Transverse colon (tissue), 4 donors: ENCODE measurements around the gene PHLDA3. TPM values are rescaled to one million over a fixed set of nuclear protein-coding genes. Genes with fewer than 3 reads are reported as not detected.
A peak's percentile ranks its signal among the peaks of the same experiment; 100 is the strongest.

Experiments
- DNase-seq: peaks from one replicate; pipeline ENCODE4 v3.0.0-alpha.2; 2019
- H3K27ac ChIP-seq, 4 donors: fragments of 200-600 bp; sonication (generic); 2 replicates each; pipeline ENCODE4 v1.5.1; 2016 to 2018; ENCODE audit warnings: inconsistent platforms in 4 of 4
- H3K27me3 ChIP-seq: fragments of 200-600 bp; sonication (generic); 2 replicates; pipeline ENCODE4 v1.5.1; 2017; ENCODE audit warnings: inconsistent platforms
- H3K36me3 ChIP-seq, 4 donors: fragments of 200-600 bp; sonication (generic); 2 replicates each; pipeline ENCODE4 v1.5.1; 2017 to 2019; ENCODE audit warnings: inconsistent platforms in 4 of 4
- H3K4me1 ChIP-seq, 4 donors: fragments of 200-600 bp; sonication (generic); 2 replicates each; pipeline ENCODE4 v1.5.1; 2017 to 2020; ENCODE audit warnings: inconsistent platforms in 4 of 4
- H3K4me3 ChIP-seq, 4 donors: fragments of 200-600 bp; sonication (generic); 1 replicate in 1 of 4; 2 replicates in 3 of 4; pipeline versions ENCODE4 v1.5.1 to v1.6.1; 2017 to 2019; ENCODE audit warnings: inconsistent platforms in 4 of 4
- H3K9me3 ChIP-seq, 2 donors: fragments of 200-600 bp; sonication (generic); 2 replicates each; pipeline ENCODE4 v1.5.1; 2017 to 2019; ENCODE audit warnings: inconsistent platforms in 2 of 2
- CTCF ChIP-seq, 5 experiments: fragments of 200-600 bp in 3 of 5; fragments of 450-650 bp in 2 of 5; sonication (generic) in 3 of 5; IDR thresholded peaks; 1 replicate in 2 of 5; 2 replicates in 3 of 5; pipeline ENCODE4 v1.5.1; 2016 to 2017; ENCODE audit warnings: antibody characterized with exemption in 5 of 5, inconsistent platforms in 3 of 5, mild to moderate bottlenecking in 2 of 5, moderate library complexity in 1 of 5
- EP300 ChIP-seq: sonication (generic); formaldehyde crosslinking; IDR thresholded peaks from one replicate; pipeline ENCODE4 v1.6.1; 2017; ENCODE audit warnings: antibody characterized with exemption, low read depth
- POLR2A ChIP-seq: fragments of 450-650 bp; IDR thresholded peaks from one replicate; pipeline ENCODE4 v1.6.1; 2016; ENCODE audit warnings: antibody characterized with exemption, mild to moderate bottlenecking, moderate library complexity
- POLR2AphosphoS5 ChIP-seq, 3 donors: sonication (generic); formaldehyde crosslinking; IDR thresholded peaks; one replicate each; pipeline ENCODE4 v1.6.1; 2016; ENCODE audit warnings: antibody characterized with exemption in 3 of 3
- WGBS, 2 donors: methylation state at CpG; one replicate each; pipeline ENCODE4 v1.1.5; 2018; ENCODE audit warnings: low coverage in 1 of 2; 5-methylcytosine and 5-hydroxymethylcytosine counted together
- in situ Hi-C, 4 donors: fragments of 200-750 bp; cut with MboI; loops; one replicate each; pipeline versions ENCODE4 v1.15.0 to v1.15.1; 2017; ENCODE audit warnings: low sequenced_read_pairs in 3 of 4, low pct_ligation_motif_present in 1 of 4, low pct_unique_long_range_greater_than_20kb in 1 of 4
- intact Hi-C: fragments of 100-400 bp; cut with DNase I; formaldehyde crosslinking; loops from one replicate; pipeline ENCODE4 v1.15.1; 2023; ENCODE audit warnings: low total_unique reads
- total RNA-seq, 4 donors: library from RNA; depleted of rRNA; stranded (reverse); fragments of >200 nt; gene quantifications; one replicate each; pipeline ENCODE4 v1.1.0, GENCODE V29; 2016

PHLDA3 gene
- total RNA-seq, 4 donors from 2014 or later, result 19.4 to 47.6 (median 31.5) TPM

GRCh38 chr1:201471772-201472171 lies 2.8 kb upstream of the PHLDA3 start:
- Histone ChIP-seq H3K36me3 (no peaks in the 10 kb centered on the region), H3K27ac (no peak overlapping the region), H3K27me3 (peaks cover 26% of the 10 kb centered on the region), H3K4me1 (peaks cover 16 to 41% (median 25%) of the 10 kb centered on the region in 4 donors), H3K4me3 (no peak overlapping the region), H3K9me3 (no peaks in the 10 kb centered on the region)
- intact Hi-C loops, result no loop called here
- in situ Hi-C loops, result no loop called here
- 64% methylated on average over 3 of the region's 3 CpGs; no CpG with 5 or more reads in 1 of the 2 donors for WGBS, 2 donors
- no peak for TF ChIP-seq POLR2A
- TF ChIP-seq EP300, result no peak
- no peak for TF ChIP-seq CTCF (IDR thresholded peaks at IDR 0.05)
- TF ChIP-seq POLR2AphosphoS5 (IDR thresholded peaks at IDR 0.05), result no peak
- no peak for DNase-seq

GRCh38 chr1:201470581-201470980 lies 1.6 kb upstream of the PHLDA3 start:
- in situ Hi-C loops (no loop called here), intact Hi-C loops (no loop called here)
- H3K4me1 ChIP-seq, result peaks cover 19 to 46% (median 36%) of the 10 kb centered on the region in 4 donors
- no peak for DNase-seq
- H3K27me3 ChIP-seq, result peaks cover 26% of the 10 kb centered on the region
- TF ChIP-seq POLR2AphosphoS5 (IDR thresholded peaks at IDR 0.05) (no peak), CTCF (IDR thresholded peaks at IDR 0.05) (no peak), POLR2A (no peak), EP300 (no peak)
- WGBS, 2 donors, result 67% methylated on average over 4 of the region's 4 CpGs; no CpG with 5 or more reads in 1 of the 2 donors
- H3K36me3 ChIP-seq, result peaks cover 0 to 2% (median 0%) of the 10 kb centered on the region in 4 donors
- H3K9me3 ChIP-seq, result no peaks in the 10 kb centered on the region
- peak overlapping the region in 3 of 4 donors; percentile 94 to 98 (median 94) for H3K27ac ChIP-seq
- no peak overlapping the region for H3K4me3 ChIP-seq

DNA sequence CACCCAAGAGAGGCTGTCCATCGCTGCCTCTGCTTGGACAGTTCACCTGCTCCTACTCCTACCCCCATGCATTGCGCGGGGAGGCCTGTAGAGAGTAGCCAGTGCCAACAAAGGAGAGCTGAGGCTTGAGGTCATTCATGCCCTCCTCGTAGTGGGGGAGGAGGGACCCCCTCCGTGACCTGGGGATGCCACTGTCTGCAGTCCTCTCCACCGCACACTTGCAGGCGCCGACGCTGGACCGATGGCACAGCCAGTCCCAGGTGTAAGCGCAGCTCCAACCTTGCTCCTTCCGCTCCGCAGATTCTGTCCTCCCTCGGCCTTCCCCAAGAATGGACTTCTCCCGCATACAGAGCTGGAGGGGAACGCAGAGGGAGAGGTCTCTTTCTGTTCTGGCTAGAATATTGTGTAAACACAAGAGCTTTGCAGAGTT lies 672 bp upstream of the PHLDA3 start:
- H3K27ac ChIP-seq, result peak overlapping the region; percentile 89 to 98 (median 94)
- 49 to 72% methylated on average over 3 to 16 of the region's 16 CpGs for WGBS, 2 donors
- H3K36me3 ChIP-seq, result peaks cover 0 to 4% (median 0%) of the 10 kb centered on the region in 4 donors
- peaks cover 15 to 41% (median 34%) of the 10 kb centered on the region in 4 donors for H3K4me1 ChIP-seq
- H3K9me3 ChIP-seq, result no peaks in the 10 kb centered on the region
- DNase-seq, result no peak
- in situ Hi-C loops, result no loop called here
- no peak for TF ChIP-seq POLR2AphosphoS5 (IDR thresholded peaks at IDR 0.05)
- TF ChIP-seq POLR2A, result no peak
- TF ChIP-seq EP300, result no peak
- no peak for TF ChIP-seq CTCF (IDR thresholded peaks at IDR 0.05)
- H3K4me3 ChIP-seq, result peak overlapping the region in 3 of 4 donors; percentile 61 to 70 (median 69)
- intact Hi-C loops, result no loop called here
- peaks cover 26% of the 10 kb centered on the region for H3K27me3 ChIP-seq

DNA sequence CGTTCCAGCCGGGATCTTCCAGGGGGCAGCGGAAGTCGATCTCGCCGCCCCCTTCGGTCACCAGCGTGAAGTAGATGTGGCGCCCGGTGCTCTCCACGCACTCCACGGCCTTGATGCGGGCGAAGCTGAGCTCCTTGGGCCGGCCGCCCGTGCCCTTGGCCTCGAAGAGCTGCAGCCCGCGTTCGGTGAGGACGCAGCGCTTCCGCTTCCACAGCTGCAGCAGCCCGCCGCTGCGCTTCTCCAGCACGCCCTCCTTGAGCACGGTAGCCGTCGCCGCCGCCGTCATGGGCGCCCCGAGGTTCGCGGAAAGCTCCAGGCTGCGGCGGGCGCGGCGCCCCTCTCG lies 516 bp downstream of the PHLDA3 start:
- H3K9me3 ChIP-seq, result no peaks in the 10 kb centered on the region
- peaks cover 26% of the 10 kb centered on the region for H3K27me3 ChIP-seq
- TF ChIP-seq EP300 (no peak), POLR2AphosphoS5 (IDR thresholded peaks at IDR 0.05) (peak in 1 of 3 donors; percentile 3)
- intact Hi-C loops (no loop called here), in situ Hi-C loops (no loop called here)
- DNase-seq, result no peak
- H3K27ac ChIP-seq, result peak overlapping the region; percentile 89 to 98 (median 94)
- peak overlapping the region; percentile 61 to 70 (median 69) for H3K4me3 ChIP-seq
- peaks cover 0 to 4% (median 0%) of the 10 kb centered on the region in 4 donors for H3K36me3 ChIP-seq
- H3K4me1 ChIP-seq, result peaks cover 15 to 40% (median 33%) of the 10 kb centered on the region in 4 donors
- 15% methylated on average over 27 of the region's 44 CpGs; no CpG with 5 or more reads in 1 of the 2 donors for WGBS, 2 donors
